ENCODE results near the gene SRY.

- TF ChIP-seq CTCF (IDR thresholded peaks at IDR 0.05) (no peak), POLR2AphosphoS5 (IDR thresholded peaks at IDR 0.05) (no peak)
Measured at GRCh38 chrY:2824471-2824870, 37.0 kb upstream of the SRY start.

All from breast epithelium (tissue), 3 donors.